Thoracic aorta (tissue), 2 donors: ENCODE data around the gene ROBO3. TPM values are rescaled to one million over a fixed set of nuclear protein-coding genes. Genes with fewer than 3 reads are reported as not detected.

Experiments
- ATAC-seq: fragments of 150-250 bp; one replicate; pipeline ENCODE4 v1.8.0; 2017; ENCODE audit warnings: low read depth; ENCODE audit not compliant: insufficient number of reproducible peaks, low FRiP score
- DNase-seq: peaks from one replicate; pipeline ENCODE4 v3.0.0-alpha.2; 2020; ENCODE audit warnings: low spot score
- H3K27ac ChIP-seq, 2 donors: fragments of 200-600 bp; sonication (generic); 1 replicate in 1 of 2; 2 replicates in 1 of 2; pipeline ENCODE4 v1.5.1; 2016; ENCODE audit warnings: mild to moderate bottlenecking in 2 of 2, moderate library complexity in 2 of 2
- H3K27me3 ChIP-seq: fragments of 200-600 bp; sonication (generic); replicated peaks from 2 replicates; pipeline ENCODE4 v1.6.0; 2016; ENCODE audit warnings: mild to moderate bottlenecking; ENCODE audit not compliant: insufficient read depth
- H3K36me3 ChIP-seq: fragments of 200-600 bp; sonication (generic); one replicate; pipeline ENCODE4 v1.5.1; 2016
- H3K4me1 ChIP-seq, 2 donors: fragments of 200-600 bp; sonication (generic); 1 replicate in 1 of 2; 2 replicates in 1 of 2; pipeline versions ENCODE4 v1.5.1 to v1.6.0; 2016; ENCODE audit warnings: low read depth in 2 of 2, mild to moderate bottlenecking in 1 of 2; ENCODE audit not compliant: control insufficient read depth in 1 of 2
- H3K4me3 ChIP-seq: fragments of 200-600 bp; sonication (generic); 2 replicates; pipeline ENCODE4 v1.5.1; 2016; ENCODE audit warnings: mild to moderate bottlenecking
- H3K9me3 ChIP-seq: fragments of 200-600 bp; sonication (generic); 2 replicates; pipeline ENCODE4 v1.5.1; 2016
- CTCF ChIP-seq: fragments of 200-600 bp; sonication (generic); IDR thresholded peaks from one replicate; pipeline ENCODE4 v1.5.1; 2019; ENCODE audit warnings: antibody characterized with exemption
- total RNA-seq, 2 donors: library from RNA; depleted of rRNA; stranded (reverse); fragments of >200 nt; gene quantifications; one replicate each; pipeline versions ENCODE4 v1.1.0 to v1.2.3, GENCODE V29; 2016

ROBO3 gene
- total RNA-seq, 2 donors from 2014 or later, result 5.5 to 13.7 TPM

- Histone ChIP-seq H3K36me3 (no peaks in the 10 kb centered on the region), H3K4me3 (no peak overlapping the region), H3K9me3 (no peaks in the 10 kb centered on the region), H3K27me3 (no peaks in the 10 kb centered on the region), H3K27ac (no peak overlapping the region), H3K4me1 (peaks cover 0 to 22% of the 10 kb centered on the region in 2 donors)
- DNase-seq (no peak), ATAC-seq (no peak)
- no peak for TF ChIP-seq CTCF
Observed at GRCh38 chr11:124872280-124872679, 7.0 kb downstream of the ROBO3 start.

- Histone ChIP-seq H3K4me1 (peaks cover 0 to 24% of the 10 kb centered on the region in 2 donors), H3K36me3 (no peaks in the 10 kb centered on the region), H3K9me3 (no peaks in the 10 kb centered on the region), H3K27ac (no peak overlapping the region), H3K4me3 (no peak overlapping the region), H3K27me3 (no peaks in the 10 kb centered on the region)
- DNase-seq (no peak), ATAC-seq (no peak)
- TF ChIP-seq CTCF, result no peak
Observed at GRCh38 chr11:124872741-124873140, 7.5 kb downstream of the ROBO3 start.

- no peak for DNase-seq
- Histone ChIP-seq H3K9me3 (no peaks in the 10 kb centered on the region), H3K27me3 (no peaks in the 10 kb centered on the region), H3K36me3 (no peaks in the 10 kb centered on the region), H3K27ac (no peak overlapping the region), H3K4me3 (no peak overlapping the region), H3K4me1 (peaks cover 0 to 17% of the 10 kb centered on the region in 2 donors)
- TF ChIP-seq CTCF, result no peak
- no peak for ATAC-seq
Observed at GRCh38 chr11:124873951-124874350, 8.7 kb downstream of the ROBO3 start.

GRCh38 chr11:124874571-124875255, 9.5 kb downstream of the ROBO3 start:
- H3K27ac ChIP-seq, result no peak overlapping the region
- H3K9me3 ChIP-seq, result no peaks in the 10 kb centered on the region
- no peak for TF ChIP-seq CTCF
- H3K4me3 ChIP-seq, result no peak overlapping the region
- H3K4me1 ChIP-seq, result peaks cover 0 to 14% of the 10 kb centered on the region in 2 donors
- no peak for ATAC-seq
- no peak for DNase-seq
- no peaks in the 10 kb centered on the region for H3K36me3 ChIP-seq
- no peaks in the 10 kb centered on the region for H3K27me3 ChIP-seq

- no peak for ATAC-seq
- Histone ChIP-seq H3K4me3 (no peak overlapping the region), H3K27ac (no peak overlapping the region), H3K36me3 (no peaks in the 10 kb centered on the region), H3K4me1 (peaks cover 0 to 14% of the 10 kb centered on the region in 2 donors), H3K27me3 (no peaks in the 10 kb centered on the region), H3K9me3 (no peaks in the 10 kb centered on the region)
- no peak for TF ChIP-seq CTCF
- DNase-seq, result no peak
Observed at GRCh38 chr11:124875401-124875800, 10.2 kb downstream of the ROBO3 start.
